ENCODE data around the gene GRAMD1B. TPM values are rescaled to one million over a fixed set of nuclear protein-coding genes. Genes with fewer than 3 reads are reported as not detected.

The GRAMD1B gene
- total and polyA plus RNA-seq, 2 donors (not counting 1 experiment from before 2014, with no cell fraction given) = 0.58 to 11.6 TPM

DNA sequence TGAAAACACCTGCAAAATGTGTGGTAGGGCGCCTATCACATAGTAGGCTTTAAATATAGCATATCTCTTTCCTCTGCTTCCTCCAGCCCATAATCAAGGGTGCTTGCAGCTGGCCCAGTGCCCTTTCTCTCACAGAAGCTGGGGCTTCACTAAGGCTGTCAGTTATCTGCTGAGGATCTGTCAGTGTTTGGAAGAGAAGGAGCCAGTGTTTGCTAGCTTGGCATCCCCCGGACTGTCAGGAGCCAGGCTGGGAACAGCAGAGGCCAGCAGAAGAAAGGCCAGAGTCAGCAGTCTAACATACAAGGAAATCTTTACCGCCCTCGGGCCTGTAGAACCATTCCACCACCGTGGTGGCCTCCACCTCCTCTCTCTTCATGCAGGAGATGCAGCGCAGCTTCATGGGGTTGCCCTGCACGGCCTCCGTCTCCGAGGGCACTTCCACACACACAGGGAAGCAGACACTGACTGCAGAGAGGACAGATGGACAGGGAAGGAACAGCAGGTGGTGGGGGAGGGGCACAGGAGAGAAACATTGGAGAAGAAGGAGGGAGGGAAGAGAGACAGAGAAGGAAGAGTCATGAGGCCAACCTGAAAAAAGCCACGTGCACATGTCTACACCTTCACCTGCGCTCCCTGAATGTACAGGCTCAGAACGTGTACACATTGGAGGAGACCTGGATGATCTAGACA, 215.4 kb downstream of the GRAMD1B start:
- intact Hi-C loops (cut with micrococcal nuclease) = no loop called here
- Histone ChIP-seq H3K79me2 (ENCODE audit: control insufficient read depth, insufficient read depth, low read length) (no peaks in the 10 kb centered on the region), H3K9ac (ENCODE audit: low read length) (no peak overlapping the region), H3K27me3 (replicated peaks in 1 of 4; ENCODE audit: control extremely low read depth in 1 of 4, control insufficient read depth in 3 of 4, insufficient read depth in 4 of 4, low read length in 3 of 4) (peaks cover 0 to 15% (median 8%) of the 10 kb centered on the region in 4 experiments), H3K36me3 (replicated peaks in 1 of 2; ENCODE audit: control extremely low read depth in 1 of 2, control insufficient read depth in 1 of 2, extremely low read depth in 1 of 2, insufficient read depth in 2 of 2, low read length in 1 of 2) (no peaks in the 10 kb centered on the region), H3K9me3 (ENCODE audit: control extremely low read depth in 1 of 3, control insufficient read depth in 2 of 3, insufficient read depth in 1 of 3, low read length in 2 of 3) (no peaks in the 10 kb centered on the region), H3K4me3 (ENCODE audit: control extremely low read depth in 1 of 5, extremely low read depth in 1 of 5, insufficient read depth in 1 of 5, low read depth in 2 of 5, low read length in 4 of 5) (no peak overlapping the region), H4K20me1 (ENCODE audit: control insufficient read depth, insufficient read depth, low read length, poor library complexity, severe bottlenecking) (no peaks in the 10 kb centered on the region), H3K4me1 (ENCODE audit: control insufficient read depth in 2 of 2, insufficient read depth in 2 of 2, low read length in 2 of 2) (peaks cover 0 to 6% of the 10 kb centered on the region in 2 donors), H2AFZ (ENCODE audit: insufficient read depth, low read depth, low read length, poor library complexity, severe bottlenecking) (no peak overlapping the region), H3K27ac (ENCODE audit: low read length in 2 of 2) (no peak overlapping the region), H3K4me2 (replicated peaks; ENCODE audit: low read depth, low read length, poor library complexity, severe bottlenecking) (no peak overlapping the region)
- DNase-seq (no peak), ATAC-seq (ENCODE audit: low read depth) (no peak)
- no peak overlapping the region for H3K27ac Mint-ChIP-seq
- H3K4me3 Mint-ChIP-seq = no peak overlapping the region
- 94% methylated on average over 6 of the region's 12 CpGs for WGBS (ENCODE audit: insufficient coverage)
- no peaks in the 10 kb centered on the region for H3K9me3 Mint-ChIP-seq (ENCODE audit: insufficient read depth)
- TF ChIP-seq CTCF (IDR thresholded peaks at IDR 0.05) = no peak
- TF ChIP-seq EZH2 (IDR thresholded peaks at IDR 0.05; ENCODE audit: borderline replicate concordance, insufficient read depth, low read depth, low read length, poor library complexity, severe bottlenecking) = no peak
- CTCF ChIA-PET = no interaction called here
- peaks cover 2% of the 10 kb centered on the region for H3K4me1 Mint-ChIP-seq
- POLR2A ChIA-PET = no interaction called here
- H3K27me3 Mint-ChIP-seq = peaks cover 25% of the 10 kb centered on the region

- CTCF ChIA-PET = no interaction called here
- Histone ChIP-seq H3K9ac (ENCODE audit: low read length) (no peak overlapping the region), H3K79me2 (ENCODE audit: control insufficient read depth, insufficient read depth, low read length) (no peaks in the 10 kb centered on the region), H2AFZ (ENCODE audit: insufficient read depth, low read depth, low read length, poor library complexity, severe bottlenecking) (no peak overlapping the region), H3K36me3 (replicated peaks in 1 of 2; ENCODE audit: control extremely low read depth in 1 of 2, control insufficient read depth in 1 of 2, extremely low read depth in 1 of 2, insufficient read depth in 2 of 2, low read length in 1 of 2) (no peaks in the 10 kb centered on the region), H4K20me1 (ENCODE audit: control insufficient read depth, insufficient read depth, low read length, poor library complexity, severe bottlenecking) (no peaks in the 10 kb centered on the region), H3K4me1 (ENCODE audit: control insufficient read depth in 2 of 2, insufficient read depth in 2 of 2, low read length in 2 of 2) (peaks cover 11 to 18% of the 10 kb centered on the region in 2 donors), H3K4me3 (ENCODE audit: control extremely low read depth in 1 of 5, extremely low read depth in 1 of 5, insufficient read depth in 1 of 5, low read depth in 2 of 5, low read length in 4 of 5) (no peak overlapping the region), H3K4me2 (replicated peaks; ENCODE audit: low read depth, low read length, poor library complexity, severe bottlenecking) (no peak overlapping the region), H3K9me3 (ENCODE audit: control extremely low read depth in 1 of 3, control insufficient read depth in 2 of 3, insufficient read depth in 1 of 3, low read length in 2 of 3) (peaks cover 0 to 14% (median 3%) of the 10 kb centered on the region in 3 donors), H3K27ac (ENCODE audit: low read length in 2 of 2) (no peak overlapping the region), H3K27me3 (replicated peaks in 1 of 4; ENCODE audit: control extremely low read depth in 1 of 4, control insufficient read depth in 3 of 4, insufficient read depth in 4 of 4, low read length in 3 of 4) (peaks cover 0 to 45% (median 26%) of the 10 kb centered on the region in 4 experiments)
- POLR2A ChIA-PET = no interaction called here
- intact Hi-C loops (cut with micrococcal nuclease) = no loop called here
- H3K4me3 Mint-ChIP-seq = no peak overlapping the region
- no peak for ATAC-seq (ENCODE audit: low read depth)
- no peak overlapping the region for H3K27ac Mint-ChIP-seq
- DNase-seq = no peak
- H3K27me3 Mint-ChIP-seq = peaks cover 43% of the 10 kb centered on the region
- no peak for TF ChIP-seq CTCF (IDR thresholded peaks at IDR 0.05)
- no peak for TF ChIP-seq EZH2 (IDR thresholded peaks at IDR 0.05; ENCODE audit: borderline replicate concordance, insufficient read depth, low read depth, low read length, poor library complexity, severe bottlenecking)
- no peaks in the 10 kb centered on the region for H3K9me3 Mint-ChIP-seq (ENCODE audit: insufficient read depth)
- no CpG with 5 or more reads among the region's 2 CpGs for WGBS (ENCODE audit: insufficient coverage)
- H3K4me1 Mint-ChIP-seq = peaks cover 10% of the 10 kb centered on the region
Measured at GRCh38 chr11:123650901-123651300, 220.8 kb downstream of the GRAMD1B start.
